ENCODE results near the gene RAD50. TPM values are rescaled to one million over a fixed set of nuclear protein-coding genes. Genes with fewer than 3 reads are reported as not detected.
"Not testable (repeated sequence)": the region's sequence is repeated elsewhere in the genome, so short reads cannot be mapped to it uniquely, and the experiment has no call there.

RAD50 gene
- total RNA-seq, 4 donors from 2014 or later: 35.8 to 47.5 (median 41.3) TPM

DNA sequence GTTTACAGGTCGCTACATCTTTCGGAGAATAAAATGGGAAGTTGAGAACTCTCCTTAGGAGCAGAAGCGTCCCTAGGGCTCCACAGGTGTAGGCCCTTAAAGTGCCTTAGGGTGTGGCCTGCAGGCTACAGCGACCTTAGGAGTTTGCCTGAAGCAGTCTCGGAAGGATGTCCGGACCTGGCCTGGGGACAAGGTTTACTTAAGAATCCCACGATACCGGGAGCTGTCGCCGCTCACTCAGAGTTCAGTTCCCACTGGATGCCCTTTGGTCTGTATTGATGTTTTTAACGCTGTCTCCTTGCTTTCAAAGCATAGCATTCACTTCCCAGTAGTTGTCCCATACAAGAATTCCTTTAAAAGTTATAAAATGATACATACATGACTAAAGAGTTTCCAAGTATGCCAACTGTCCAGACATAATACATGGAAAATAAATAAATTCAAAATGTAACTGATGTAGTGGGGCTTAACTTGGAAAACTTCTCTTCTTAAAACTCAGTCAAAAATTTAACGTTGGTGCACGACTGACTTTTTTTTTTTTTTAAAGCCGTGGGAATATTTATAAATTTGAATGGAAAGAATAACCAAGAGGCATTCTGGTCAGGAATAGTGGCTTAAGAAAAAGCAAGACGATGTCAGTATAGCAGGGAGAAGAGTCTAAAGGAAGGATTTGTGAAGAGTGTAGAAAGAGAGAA lies 848 bp downstream of the RAD50 start:
- Histone ChIP-seq H3K9me3 (no peaks in the 10 kb centered on the region), H3K4me3 (peak overlapping the region; percentile 50 to 75 (median 62)), H3K4me1 (peaks cover 6 to 24% (median 20%) of the 10 kb centered on the region in 4 donors), H3K27ac (peak overlapping the region; percentile 87 to 89 (median 88)), H3K36me3 (peaks cover 0 to 15% (median 0%) of the 10 kb centered on the region in 4 donors), H3K27me3 (no peaks in the 10 kb centered on the region)
- DNase-seq: peak; percentile 76
- intact Hi-C loops (cut with DNase I; ENCODE audit: low total_unique reads): no loop called here
- in situ Hi-C loops (cut with MboI; ENCODE audit: low pct_ligation_motif_present in 1 of 4, low pct_unique_long_range_greater_than_20kb in 1 of 4, low sequenced_read_pairs in 3 of 4): no loop called here
- 5 to 10% methylated on average over 5 to 15 of the region's 15 CpGs for WGBS, 2 donors (ENCODE audit: low coverage in 1 of 2)
- no peak for TF ChIP-seq POLR2A (IDR thresholded peaks at IDR 0.05)
- TF ChIP-seq POLR2AphosphoS5 (IDR thresholded peaks at IDR 0.05): peak in 2 of 3 donors; percentile 37
- no peak for TF ChIP-seq CTCF (IDR thresholded peaks at IDR 0.05)

- Histone ChIP-seq H3K4me1 (peaks cover 6 to 24% (median 20%) of the 10 kb centered on the region in 4 donors), H3K27me3 (no peaks in the 10 kb centered on the region), H3K4me3 (no peak overlapping the region), H3K36me3 (peaks cover 0 to 26% (median 2%) of the 10 kb centered on the region in 4 donors), H3K27ac (no peak overlapping the region), H3K9me3 (peaks cover 2% of the 10 kb centered on the region in 2 donors)
- 71 to 79% methylated on average over 2 of the region's 2 CpGs for WGBS, 2 donors (ENCODE audit: low coverage in 1 of 2)
- in situ Hi-C loops (cut with MboI; ENCODE audit: low pct_ligation_motif_present in 1 of 4, low pct_unique_long_range_greater_than_20kb in 1 of 4, low sequenced_read_pairs in 3 of 4) (no loop called here), intact Hi-C loops (cut with DNase I; ENCODE audit: low total_unique reads) (no loop called here)
- DNase-seq: no peak
- no peak for TF ChIP-seq POLR2A (IDR thresholded peaks at IDR 0.05)
These were observed 2.7 kb downstream of the RAD50 start for GRCh38 chr5:132559383-132560060.

DNA sequence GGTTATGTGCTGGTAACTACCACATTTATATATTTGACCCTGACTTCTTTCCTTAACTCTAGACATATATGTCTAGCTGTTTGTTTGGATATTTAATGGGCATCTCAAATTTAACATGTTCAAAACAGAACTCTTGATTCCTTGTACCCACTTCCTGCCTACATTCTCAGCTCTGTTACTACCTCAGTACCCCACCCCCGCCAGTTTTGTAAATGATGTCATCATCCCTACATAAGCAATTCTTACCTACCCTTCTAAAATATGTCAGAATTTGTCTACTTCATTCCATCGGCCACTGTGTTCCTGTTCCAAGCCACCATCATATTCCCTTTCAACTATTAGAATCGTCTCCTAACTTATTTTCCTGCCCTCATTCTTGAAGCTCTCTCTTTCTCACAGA lies 4.8 kb downstream of the RAD50 start:
- no peak for DNase-seq
- Histone ChIP-seq H3K9me3 (peaks cover 3 to 4% of the 10 kb centered on the region in 2 donors), H3K4me1 (peaks cover 6 to 21% (median 19%) of the 10 kb centered on the region in 4 donors), H3K4me3 (no peak overlapping the region), H3K27me3 (no peaks in the 10 kb centered on the region), H3K27ac (no peak overlapping the region), H3K36me3 (peaks cover 0 to 32% (median 6%) of the 10 kb centered on the region in 4 donors)
- TF ChIP-seq CTCF (IDR thresholded peaks at IDR 0.05) (no peak), EP300 (IDR thresholded peaks at IDR 0.05; ENCODE audit: low read depth) (no peak), POLR2A (IDR thresholded peaks at IDR 0.05) (no peak), POLR2AphosphoS5 (IDR thresholded peaks at IDR 0.05) (no peak)
- intact Hi-C loops (cut with DNase I; ENCODE audit: low total_unique reads) (no loop called here), in situ Hi-C loops (cut with MboI; ENCODE audit: low pct_ligation_motif_present in 1 of 4, low pct_unique_long_range_greater_than_20kb in 1 of 4, low sequenced_read_pairs in 3 of 4) (no loop called here)
- WGBS, 2 donors (ENCODE audit: low coverage in 1 of 2): 96 to 97% methylated on average over 2 to 3 of the region's 3 CpGs

DNA sequence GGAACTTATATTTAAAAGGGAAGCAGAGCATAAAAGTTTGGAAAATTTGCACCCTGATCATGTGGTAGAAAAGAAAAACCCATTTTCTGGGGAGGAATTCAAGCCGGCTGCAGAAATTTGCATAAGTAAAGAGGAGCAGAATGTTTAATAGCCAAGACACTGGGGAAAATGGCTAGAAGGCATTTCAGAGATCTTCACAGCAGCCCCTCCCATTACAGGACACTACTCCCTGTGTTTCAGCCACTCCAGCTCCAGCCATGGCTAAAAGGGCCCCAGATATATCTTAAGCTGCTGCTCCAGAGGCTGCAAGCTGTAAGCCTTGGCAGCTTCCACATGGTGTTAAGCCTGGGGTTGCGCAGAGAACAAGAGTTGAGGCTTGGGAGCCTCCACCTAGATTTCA lies 7.8 kb downstream of the RAD50 start:
- DNase-seq; in situ Hi-C loops (cut with MboI; ENCODE audit: low pct_ligation_motif_present in 1 of 4, low pct_unique_long_range_greater_than_20kb in 1 of 4, low sequenced_read_pairs in 3 of 4); H3K27me3 ChIP-seq; intact Hi-C loops (cut with DNase I; ENCODE audit: low total_unique reads); H3K4me3 ChIP-seq; H3K9me3 ChIP-seq; H3K4me1 ChIP-seq; H3K27ac ChIP-seq: not testable (repeated sequence)
- H3K36me3 ChIP-seq: peaks cover 0 to 32% (median 11%) of the 10 kb centered on the region in 4 donors
- WGBS, 2 donors (ENCODE audit: low coverage in 1 of 2): 93 to 100% methylated on average over 1 to 2 of the region's 2 CpGs

- 71 to 89% methylated on average over 1 of the region's 1 CpG for WGBS, 2 donors (ENCODE audit: low coverage in 1 of 2)
These were observed 9.9 kb downstream of the RAD50 start for GRCh38 chr5:132566657-132567056.

More at GRCh38 chr5:132566657-132567056, 9.9 kb downstream of the RAD50 start:
- in situ Hi-C loops (cut with MboI; ENCODE audit: low pct_ligation_motif_present in 1 of 4, low pct_unique_long_range_greater_than_20kb in 1 of 4, low sequenced_read_pairs in 3 of 4) (no loop called here), intact Hi-C loops (cut with DNase I; ENCODE audit: low total_unique reads) (no loop called here)
- Histone ChIP-seq H3K27me3 (no peaks in the 10 kb centered on the region), H3K36me3 (peaks cover 0 to 26% (median 9%) of the 10 kb centered on the region in 4 donors), H3K9me3 (peaks cover 3 to 4% of the 10 kb centered on the region in 2 donors), H3K4me1 (no peaks in the 10 kb centered on the region), H3K27ac (no peak overlapping the region), H3K4me3 (no peak overlapping the region)
- DNase-seq: no peak
- no peak for TF ChIP-seq POLR2AphosphoS5 (IDR thresholded peaks at IDR 0.05)
- no peak for TF ChIP-seq CTCF (IDR thresholded peaks at IDR 0.05)
- TF ChIP-seq POLR2A (IDR thresholded peaks at IDR 0.05): no peak
- no peak for TF ChIP-seq EP300 (IDR thresholded peaks at IDR 0.05; ENCODE audit: low read depth)
